GM12878 (cell line): ENCODE results near the gene TMEM86B. TPM values are rescaled to one million over a fixed set of nuclear protein-coding genes. Genes with fewer than 3 reads are reported as not detected.
A peak's percentile ranks its signal among the peaks of the same experiment; 100 is the strongest.

Experiments
- CREM ChIP-seq: IDR thresholded peaks from 2 replicates; pipeline ENCODE4 v1.6.1; 2014; ENCODE audit warnings: antibody characterized with exemption, low read depth
- IRF4 ChIP-seq: IDR thresholded peaks from 2 replicates; pipeline ENCODE4 v1.6.1; 2011; ENCODE audit warnings: low read depth, low read length
- KLF5 ChIP-seq: fragments of 450-650 bp; IDR thresholded peaks from 2 replicates; pipeline ENCODE4 v1.6.1; 2014; ENCODE audit warnings: mild to moderate bottlenecking; ENCODE audit not compliant: partially characterized antibody
- MEF2A ChIP-seq: IDR thresholded peaks from 2 replicates; pipeline ENCODE4 v1.6.1; 2011; ENCODE audit warnings: low read depth, mild to moderate bottlenecking, low read length, moderate library complexity; ENCODE audit not compliant: insufficient read depth
- MYB ChIP-seq: fragments of 150-350 bp; IDR thresholded peaks from 2 replicates; pipeline ENCODE4 v1.6.1; 2014; ENCODE audit warnings: mild to moderate bottlenecking, low read depth, low read length, borderline replicate concordance
- NR2C2 ChIP-seq: IDR thresholded peaks from 2 replicates; pipeline ENCODE4 v1.6.1; 2011; ENCODE audit warnings: borderline replicate concordance, low read depth; ENCODE audit not compliant: control insufficient read depth, insufficient read length
- RCOR1 ChIP-seq: conservative IDR thresholded peaks from 2 replicates; pipeline ENCODE4 v1.6.1; 2012; ENCODE audit warnings: low read depth, low read length, improper control_type of control experiment
- SIN3A ChIP-seq: IDR thresholded peaks from 2 replicates; pipeline ENCODE4 v1.6.1; 2012; ENCODE audit warnings: low read depth, low read length, improper control_type of control experiment
- TARDBP ChIP-seq: IDR thresholded peaks from 2 replicates; pipeline ENCODE4 v1.6.1; 2016; ENCODE audit warnings: borderline replicate concordance
- TBL1XR1 ChIP-seq: IDR thresholded peaks from 2 replicates; pipeline ENCODE4 v1.6.1; 2012; ENCODE audit warnings: low read depth, low read length, improper control_type of control experiment
- TCF12 ChIP-seq: IDR thresholded peaks from 2 replicates; pipeline ENCODE4 v1.6.1; 2011; ENCODE audit warnings: low read depth, mild to moderate bottlenecking, low read length
- USF1 ChIP-seq: IDR thresholded peaks from 2 replicates; pipeline ENCODE4 v1.6.1; 2011; ENCODE audit warnings: borderline replicate concordance, low read depth, mild to moderate bottlenecking, moderate library complexity, mixed read lengths, low read length; ENCODE audit not compliant: insufficient read depth; ENCODE audit errors: extremely low read length
- WRNIP1 ChIP-seq: IDR thresholded peaks from 2 replicates; pipeline ENCODE4 v1.6.1; 2011; ENCODE audit warnings: low read depth, low read length, improper control_type of control experiment, borderline replicate concordance
- YY1 ChIP-seq: IDR thresholded peaks from 2 replicates; pipeline ENCODE4 v1.6.1; 2011; ENCODE audit warnings: low read depth, mild to moderate bottlenecking, low read length
- polyA plus RNA-seq, 11 experiments: library from polyadenylated mRNA; depleted of rRNA in 4 of 11; unstranded in 6 of 11; stranded (reverse) in 5 of 11; fragments of >200 nt; fragmentation: Nextera tagmentation in 4 of 11; fragmentation: Illumina TruSeq in 1 of 11; extraction: Ambion mirVana in 4 of 11; extraction: Trizol in 1 of 11; gene quantifications; 1 replicate in 1 of 11; 2 replicates in 10 of 11; pipeline versions ENCODE4 v1.2.1 to v1.2.3, GENCODE V29; 2011 to 2016; ENCODE audit warnings: inconsistent platforms in 2 of 11, missing spikeins in 2 of 11, low read depth in 1 of 11
- total RNA-seq, 4 experiments: library from RNA; depleted of rRNA in 3 of 4; stranded (reverse); fragments of >200 nt in 3 of 4; fragmentation: Illumina TruSeq in 1 of 4; extraction: Trizol in 1 of 4; gene quantifications; 2 replicates each; pipeline versions ENCODE4 v1.2.1 to v1.2.3, GENCODE V29; 2013 to 2021

The TMEM86B gene
- total and polyA plus RNA-seq, 10 of the 15 experiments (the other 5 are each of a cell fraction or from before 2014, with no cell fraction given), result 0.26 to 10.6 (median 1.8) TPM

GRCh38 chr19:55258828-55259539 is 30.4 kb upstream of the TMEM86B start, which contains the start of gene PPP6R1 (continued):
- no peak for TF ChIP-seq NR2C2
- TF ChIP-seq CREM, result peak; percentile 76
- no peak; the same call in 1 of the 2 replicates for TF ChIP-seq SIN3A
- peak; percentile 89 for TF ChIP-seq YY1
- peak; percentile 94 for TF ChIP-seq KLF5
- TF ChIP-seq TARDBP, result peak; percentile 79
- peak; percentile 90 for TF ChIP-seq TCF12
- peak; percentile 47; the same call in 1 of the 2 replicates for TF ChIP-seq MYB
- no peak for TF ChIP-seq USF1
- TF ChIP-seq WRNIP1, result no peak
- TF ChIP-seq RCOR1, result 0 out of 2 replicates have a peak, but pooled peaks have one; percentile 88
- TF ChIP-seq TBL1XR1, result peak; percentile 61
- peak; percentile 27; the same call in 1 of the 2 replicates for TF ChIP-seq IRF4
- 0 out of 2 replicates have a peak, but pooled peaks have one; percentile 34 for TF ChIP-seq MEF2A
